ENCODE measurements around the gene C1QTNF8. TPM values are rescaled to one million over a fixed set of nuclear protein-coding genes. Genes with fewer than 3 reads are reported as not detected.
A peak's percentile ranks its signal among the peaks of the same experiment; 100 is the strongest.

C1QTNF8 gene
- total RNA-seq, 1 donor, result not detected

GRCh38 chr16:1098266-1098991 lies 2.4 kb upstream of the C1QTNF8 start:
- Histone ChIP-seq H3K27me3 (ENCODE audit: insufficient read depth, low read length) (peaks cover 21% of the 10 kb centered on the region), H3K27ac (ENCODE audit: low read depth, low read length) (no peak overlapping the region), H3K9me3 (ENCODE audit: low read depth, low read length) (no peaks in the 10 kb centered on the region), H4K20me1 (ENCODE audit: insufficient read depth, low read length) (peaks cover 4% of the 10 kb centered on the region), H3K4me3 (ENCODE audit: insufficient read depth, low read length) (no peak overlapping the region), H2AFZ (ENCODE audit: low read length) (no peak overlapping the region), H3K79me2 (ENCODE audit: insufficient read depth, low read length) (no peaks in the 10 kb centered on the region), H3K4me1 (ENCODE audit: insufficient read depth, low read length) (no peaks in the 10 kb centered on the region), H3K4me2 (ENCODE audit: insufficient read depth, low read length) (no peak overlapping the region), H3K36me3 (ENCODE audit: insufficient read depth, low read length) (no peaks in the 10 kb centered on the region)
- TF ChIP-seq CTCF (IDR thresholded peaks at IDR 0.05; ENCODE audit: extremely low read depth, low read depth, low read length), result no peak
- no peak for DNase-seq (ENCODE audit: insufficient read length, low spot score, missing footprints)

- Histone ChIP-seq H3K4me2 (ENCODE audit: insufficient read depth, low read length) (no peak overlapping the region), H2AFZ (ENCODE audit: low read length) (no peak overlapping the region), H3K4me1 (ENCODE audit: insufficient read depth, low read length) (no peaks in the 10 kb centered on the region), H4K20me1 (ENCODE audit: insufficient read depth, low read length) (peaks cover 4% of the 10 kb centered on the region), H3K79me2 (ENCODE audit: insufficient read depth, low read length) (no peaks in the 10 kb centered on the region), H3K4me3 (ENCODE audit: insufficient read depth, low read length) (no peak overlapping the region), H3K27me3 (ENCODE audit: insufficient read depth, low read length) (peaks cover 21% of the 10 kb centered on the region), H3K9me3 (ENCODE audit: low read depth, low read length) (no peaks in the 10 kb centered on the region), H3K27ac (ENCODE audit: low read depth, low read length) (no peak overlapping the region), H3K36me3 (ENCODE audit: insufficient read depth, low read length) (no peaks in the 10 kb centered on the region)
- peak; percentile 97 for DNase-seq (ENCODE audit: insufficient read length, low spot score, missing footprints)
- no peak for TF ChIP-seq CTCF (IDR thresholded peaks at IDR 0.05; ENCODE audit: extremely low read depth, low read depth, low read length)
Observed at GRCh38 chr16:1097800-1098199, 1.8 kb upstream of the C1QTNF8 start.

GRCh38 chr16:1097156-1097555 lies 1.1 kb upstream of the C1QTNF8 start:
- Histone ChIP-seq H4K20me1 (ENCODE audit: insufficient read depth, low read length) (peaks cover 4% of the 10 kb centered on the region), H2AFZ (ENCODE audit: low read length) (no peak overlapping the region), H3K79me2 (ENCODE audit: insufficient read depth, low read length) (no peaks in the 10 kb centered on the region), H3K27ac (ENCODE audit: low read depth, low read length) (no peak overlapping the region), H3K9me3 (ENCODE audit: low read depth, low read length) (no peaks in the 10 kb centered on the region), H3K4me1 (ENCODE audit: insufficient read depth, low read length) (no peaks in the 10 kb centered on the region), H3K4me3 (ENCODE audit: insufficient read depth, low read length) (no peak overlapping the region), H3K4me2 (ENCODE audit: insufficient read depth, low read length) (no peak overlapping the region), H3K36me3 (ENCODE audit: insufficient read depth, low read length) (no peaks in the 10 kb centered on the region), H3K27me3 (ENCODE audit: insufficient read depth, low read length) (peaks cover 21% of the 10 kb centered on the region)
- DNase-seq (ENCODE audit: insufficient read length, low spot score, missing footprints), result no peak
- TF ChIP-seq CTCF (IDR thresholded peaks at IDR 0.05; ENCODE audit: extremely low read depth, low read depth, low read length), result no peak

GRCh38 chr16:1095450-1096168 lies 435 bp downstream of the C1QTNF8 start:
- H3K4me2 ChIP-seq (ENCODE audit: insufficient read depth, low read length), result no peak overlapping the region
- H3K4me1 ChIP-seq (ENCODE audit: insufficient read depth, low read length), result no peaks in the 10 kb centered on the region
- no peak overlapping the region for H3K4me3 ChIP-seq (ENCODE audit: insufficient read depth, low read length)
- no peaks in the 10 kb centered on the region for H3K79me2 ChIP-seq (ENCODE audit: insufficient read depth, low read length)
- H3K27ac ChIP-seq (ENCODE audit: low read depth, low read length), result no peak overlapping the region
- H4K20me1 ChIP-seq (ENCODE audit: insufficient read depth, low read length), result peaks cover 4% of the 10 kb centered on the region
- no peak overlapping the region for H2AFZ ChIP-seq (ENCODE audit: low read length)
- H3K9me3 ChIP-seq (ENCODE audit: low read depth, low read length), result no peaks in the 10 kb centered on the region
- H3K27me3 ChIP-seq (ENCODE audit: insufficient read depth, low read length), result peaks cover 21% of the 10 kb centered on the region
- TF ChIP-seq CTCF (IDR thresholded peaks at IDR 0.05; ENCODE audit: extremely low read depth, low read depth, low read length), result no peak
- DNase-seq (ENCODE audit: insufficient read length, low spot score, missing footprints), result no peak
- H3K36me3 ChIP-seq (ENCODE audit: insufficient read depth, low read length), result no peaks in the 10 kb centered on the region
